GM12878 (cell line): ENCODE data around the gene MAST4.

Experiments used
- ATF3 ChIP-seq: IDR thresholded peaks from 2 replicates; pipeline ENCODE4 v1.6.1; 2011; ENCODE audit warnings: low read depth, mild to moderate bottlenecking, low read length, moderate library complexity, borderline replicate concordance; ENCODE audit errors: extremely low read depth
- CTCF ChIP-seq, 3 experiments: IDR thresholded peaks in 2 of 3; conservative IDR thresholded peaks in 1 of 3; 2 replicates each; pipeline ENCODE4 v1.5.1; 2011; ENCODE audit warnings: low read depth in 3 of 3, low read length in 3 of 3, mild to moderate bottlenecking in 3 of 3, control low read depth in 2 of 3, moderate library complexity in 2 of 3, inconsistent platforms in 1 of 3, mixed read lengths in 1 of 3; ENCODE audit not compliant: control insufficient read depth in 2 of 3, insufficient read depth in 1 of 3; ENCODE audit errors: extremely low read depth in 1 of 3
- LARP7 ChIP-seq: fragments of 450-650 bp; IDR thresholded peaks from 2 replicates; pipeline ENCODE4 v1.6.1; 2017; ENCODE audit warnings: mild to moderate bottlenecking
- NR2C2 ChIP-seq: IDR thresholded peaks from 2 replicates; pipeline ENCODE4 v1.6.1; 2011; ENCODE audit warnings: borderline replicate concordance, low read depth; ENCODE audit not compliant: control insufficient read depth, insufficient read length
- PAX5 ChIP-seq: IDR thresholded peaks from 2 replicates; pipeline ENCODE4 v1.6.1; 2011; ENCODE audit warnings: low read depth, low read length, borderline replicate concordance
- POLR2A ChIP-seq: IDR thresholded peaks from 2 replicates; pipeline ENCODE4 v1.6.1; 2011; ENCODE audit warnings: low read depth, mild to moderate bottlenecking, low read length
- RAD21 ChIP-seq: IDR thresholded peaks from 2 replicates; pipeline ENCODE4 v1.6.1; 2011; ENCODE audit warnings: mild to moderate bottlenecking, low read depth, low read length, moderate library complexity; ENCODE audit not compliant: insufficient read depth
- SIN3A ChIP-seq: IDR thresholded peaks from 2 replicates; pipeline ENCODE4 v1.6.1; 2012; ENCODE audit warnings: low read depth, low read length, improper control_type of control experiment
- SPI1 ChIP-seq: IDR thresholded peaks from 2 replicates; pipeline ENCODE4 v1.6.1; 2011; ENCODE audit warnings: low read depth, mild to moderate bottlenecking, low read length, moderate library complexity, borderline replicate concordance; ENCODE audit not compliant: insufficient read depth
- ZNF207 ChIP-seq: fragments of 450-650 bp; IDR thresholded peaks from 2 replicates; pipeline ENCODE4 v1.6.1; 2014; ENCODE audit warnings: antibody characterized with exemption, mild to moderate bottlenecking, borderline replicate concordance
- ZNF274 ChIP-seq: IDR thresholded peaks from one replicate; pipeline ENCODE4 v1.8.0; 2011; ENCODE audit not compliant: insufficient read length, insufficient read depth
- TF ChIP-seq, protein P1 (sequence below): fragments of 450-650 bp; formaldehyde crosslinking; IDR thresholded peaks from 2 replicates; pipeline ENCODE4 v1.4.0; 2022; ENCODE audit warnings: mild to moderate bottlenecking, moderate library complexity

- no peak for TF ChIP-seq ZNF274
- TF ChIP-seq, protein P1, sequence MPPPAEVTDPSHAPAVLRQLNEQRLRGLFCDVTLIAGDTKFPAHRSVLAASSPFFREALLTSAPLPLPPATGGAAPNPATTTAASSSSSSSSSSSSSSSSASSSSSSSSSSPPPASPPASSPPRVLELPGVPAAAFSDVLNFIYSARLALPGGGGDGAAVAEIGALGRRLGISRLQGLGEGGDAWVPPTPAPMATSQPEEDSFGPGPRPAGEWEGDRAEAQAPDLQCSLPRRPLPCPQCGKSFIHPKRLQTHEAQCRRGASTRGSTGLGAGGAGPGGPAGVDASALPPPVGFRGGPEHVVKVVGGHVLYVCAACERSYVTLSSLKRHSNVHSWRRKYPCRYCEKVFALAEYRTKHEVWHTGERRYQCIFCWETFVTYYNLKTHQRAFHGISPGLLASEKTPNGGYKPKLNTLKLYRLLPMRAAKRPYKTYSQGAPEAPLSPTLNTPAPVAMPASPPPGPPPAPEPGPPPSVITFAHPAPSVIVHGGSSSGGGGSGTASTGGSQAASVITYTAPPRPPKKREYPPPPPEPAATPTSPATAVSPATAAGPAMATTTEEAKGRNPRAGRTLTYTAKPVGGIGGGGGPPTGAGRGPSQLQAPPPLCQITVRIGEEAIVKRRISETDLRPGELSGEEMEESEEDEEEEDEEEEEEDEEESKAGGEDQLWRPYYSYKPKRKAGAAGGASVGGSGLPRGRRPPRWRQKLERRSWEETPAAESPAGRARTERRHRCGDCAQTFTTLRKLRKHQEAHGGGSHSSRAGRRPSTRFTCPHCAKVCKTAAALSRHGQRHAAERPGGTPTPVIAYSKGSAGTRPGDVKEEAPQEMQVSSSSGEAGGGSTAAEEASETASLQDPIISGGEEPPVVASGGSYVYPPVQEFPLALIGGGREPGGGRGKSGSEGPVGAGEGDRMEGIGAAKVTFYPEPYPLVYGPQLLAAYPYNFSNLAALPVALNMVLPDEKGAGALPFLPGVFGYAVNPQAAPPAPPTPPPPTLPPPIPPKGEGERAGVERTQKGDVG (CRISPR knock-in tag): no peak
- TF ChIP-seq RAD21: no peak
- TF ChIP-seq CTCF (IDR thresholded peaks at IDR 0.05 in 2 of 3, conservative IDR thresholded peaks at IDR 0.05 in 1 of 3; ENCODE audit: control insufficient read depth in 2 of 3, extremely low read depth in 1 of 3, insufficient read depth in 1 of 3, low read depth in 3 of 3, low read length in 3 of 3): no peak
- TF ChIP-seq POLR2A: no peak
- no peak for TF ChIP-seq ZNF207
- TF ChIP-seq PAX5: no peak
- no peak for TF ChIP-seq SPI1
- TF ChIP-seq ATF3: no peak
- no peak for TF ChIP-seq LARP7
- TF ChIP-seq NR2C2: no peak
- TF ChIP-seq SIN3A: no peak
Observed at GRCh38 chr5:67118050-67118620, 521.9 kb downstream of the MAST4 start.
